ENCODE data around the gene NEMP2.

Gene NEMP2

DNA sequence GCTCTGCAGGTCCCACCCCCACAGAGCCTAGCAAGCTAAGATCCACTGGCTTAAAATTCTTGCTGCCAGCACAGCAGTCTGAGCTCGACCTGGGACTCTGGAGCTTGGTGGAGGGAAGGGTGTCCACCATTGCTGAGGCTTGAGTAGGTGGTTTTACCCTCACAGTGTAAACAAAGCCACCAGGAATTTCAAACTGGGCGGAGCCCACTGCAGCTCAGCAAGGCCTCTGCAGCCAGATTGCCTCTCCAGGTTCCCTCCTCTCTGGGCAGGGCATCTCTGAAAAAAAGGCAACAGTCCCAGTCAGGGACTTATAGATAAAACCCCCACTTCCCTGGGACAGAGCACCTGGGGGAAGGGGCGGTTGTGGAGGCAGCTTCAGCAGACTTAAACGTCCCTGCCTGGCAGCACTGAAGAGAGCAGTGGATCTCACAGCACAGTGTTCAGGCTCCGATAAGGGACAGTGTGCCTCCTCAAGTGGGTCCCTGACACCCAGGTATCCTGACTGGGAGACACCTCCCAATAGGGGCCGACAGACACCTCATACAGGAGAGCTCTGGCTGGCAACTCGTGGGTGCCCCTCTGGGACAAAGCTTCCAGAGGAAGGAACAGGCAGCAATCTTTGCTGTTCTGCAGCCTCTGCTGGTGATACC, 20.0 kb upstream of the NEMP2 start:
- no peak for DNase-seq (ENCODE audit: low spot score)

GRCh38 chr2:190553254-190553653, 18.7 kb upstream of the NEMP2 start:
- DNase-seq (ENCODE audit: low spot score), result no peak

DNA sequence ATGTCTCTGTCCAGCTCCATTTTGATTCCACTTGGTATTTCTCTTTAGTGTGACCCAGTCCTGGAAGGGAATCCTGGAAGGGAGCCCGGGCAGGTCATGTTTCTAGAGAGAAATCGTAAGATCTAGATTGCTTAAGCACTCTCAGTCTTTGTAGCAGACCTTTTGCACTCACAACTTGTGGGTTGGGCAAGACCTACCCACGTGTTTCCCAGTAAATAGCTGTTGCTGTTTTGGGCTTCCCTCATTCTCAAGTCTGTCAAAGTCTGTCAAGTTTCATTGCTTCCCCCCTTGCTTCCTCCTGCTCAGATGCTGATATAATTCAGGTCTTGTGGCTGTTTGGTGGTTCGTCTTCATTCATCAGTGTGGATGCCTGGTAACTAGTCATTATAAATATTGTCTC, 17.4 kb upstream of the NEMP2 start:
- DNase-seq (ENCODE audit: low spot score), result peak; percentile 43

DNA sequence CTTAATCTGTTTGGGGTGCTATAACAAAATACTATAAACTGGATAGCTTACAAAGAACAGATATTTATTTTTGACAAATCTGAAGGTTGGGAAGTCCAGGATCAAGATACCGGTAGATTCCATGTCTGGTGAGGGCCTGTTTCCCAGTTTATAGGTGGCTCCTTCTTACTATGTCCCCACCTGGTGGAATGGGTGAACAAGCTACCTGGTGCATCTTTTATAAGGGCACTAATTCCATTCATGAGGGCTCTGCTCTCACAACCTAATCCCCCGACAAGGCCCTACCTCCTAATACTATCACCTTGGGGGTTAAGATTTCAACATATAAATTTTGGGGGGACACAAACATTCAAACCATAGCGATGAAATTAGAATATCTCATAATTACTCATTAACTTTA, 15.6 kb upstream of the NEMP2 start:
- no peak for DNase-seq (ENCODE audit: low spot score)

DNA sequence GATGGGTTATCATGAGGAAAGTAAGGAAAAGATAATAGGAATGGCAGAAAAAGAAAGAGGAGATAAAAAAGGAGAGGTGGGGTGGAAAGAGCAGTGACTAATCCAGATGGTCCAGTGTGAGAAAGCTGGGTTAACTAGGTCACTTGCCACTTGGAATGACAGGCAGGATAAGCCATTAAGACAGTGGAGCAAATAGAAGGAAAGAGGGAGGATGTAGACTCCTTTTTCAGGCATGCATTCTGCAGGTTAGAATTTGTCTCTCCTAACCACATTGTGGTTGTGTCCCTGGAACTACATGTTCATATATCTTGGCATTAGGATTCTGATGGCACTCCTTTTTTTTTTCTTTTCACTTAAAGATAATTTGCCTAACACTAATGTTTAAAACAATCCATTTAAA, 13.4 kb upstream of the NEMP2 start:
- no peak for DNase-seq (ENCODE audit: low spot score)

- no peak for DNase-seq (ENCODE audit: low spot score)
These were observed 12.2 kb upstream of the NEMP2 start for GRCh38 chr2:190546734-190547133.

- no peak for DNase-seq (ENCODE audit: low spot score)
These were observed 11.2 kb upstream of the NEMP2 start for GRCh38 chr2:190545555-190546385.

GRCh38 chr2:190545093-190545492, 10.6 kb upstream of the NEMP2 start:
- DNase-seq (ENCODE audit: low spot score), result no peak

- DNase-seq (ENCODE audit: low spot score), result no peak
These were observed 5.5 kb upstream of the NEMP2 start for GRCh38 chr2:190540048-190540447.

GRCh38 chr2:190538201-190538600, 3.7 kb upstream of the NEMP2 start:
- no peak for DNase-seq (ENCODE audit: low spot score)

GRCh38 chr2:190537765-190538164, 3.2 kb upstream of the NEMP2 start:
- peak; percentile 43 for DNase-seq (ENCODE audit: low spot score)

DNA sequence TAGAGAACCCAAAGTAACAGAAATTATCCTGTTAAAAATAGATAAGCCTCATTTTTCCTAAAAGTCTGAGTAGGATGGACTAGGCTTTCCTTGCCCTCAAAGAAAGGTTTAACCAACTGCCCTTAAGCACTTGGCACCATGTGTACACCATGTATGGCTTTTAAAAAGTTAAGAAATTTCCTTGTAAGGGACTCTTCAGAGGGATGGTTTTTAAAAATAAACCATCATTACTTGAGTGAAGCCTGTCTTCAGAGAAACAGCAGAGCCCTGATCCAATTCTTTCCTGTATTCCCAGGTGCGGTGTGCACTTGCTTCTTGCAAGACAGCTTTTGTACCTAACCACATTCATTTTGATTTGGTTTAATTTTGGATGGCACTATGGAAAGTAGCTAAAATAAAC, 1.1 kb upstream of the NEMP2 start:
- no peak for DNase-seq (ENCODE audit: low spot score)

DNA sequence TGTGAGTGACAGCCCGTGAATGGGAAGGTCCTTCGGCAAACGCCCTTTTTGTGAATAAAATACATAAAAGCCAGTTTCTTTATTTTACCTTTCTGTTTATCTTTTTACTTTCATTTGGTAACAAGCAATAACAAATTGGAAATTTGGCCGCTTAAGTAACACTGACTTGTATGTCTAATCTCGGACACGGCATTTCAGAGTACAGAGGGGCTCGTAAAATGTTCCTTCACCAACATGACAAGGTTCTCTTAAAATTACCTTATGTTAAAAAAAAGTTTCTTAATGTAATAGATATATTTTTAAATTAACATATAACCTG, 558 bp upstream of the NEMP2 start:
- no peak for DNase-seq (ENCODE audit: low spot score)

- peak; percentile 62 for DNase-seq (ENCODE audit: low spot score)
These were observed 583 bp downstream of the NEMP2 start for GRCh38 chr2:190533968-190534309.

DNA sequence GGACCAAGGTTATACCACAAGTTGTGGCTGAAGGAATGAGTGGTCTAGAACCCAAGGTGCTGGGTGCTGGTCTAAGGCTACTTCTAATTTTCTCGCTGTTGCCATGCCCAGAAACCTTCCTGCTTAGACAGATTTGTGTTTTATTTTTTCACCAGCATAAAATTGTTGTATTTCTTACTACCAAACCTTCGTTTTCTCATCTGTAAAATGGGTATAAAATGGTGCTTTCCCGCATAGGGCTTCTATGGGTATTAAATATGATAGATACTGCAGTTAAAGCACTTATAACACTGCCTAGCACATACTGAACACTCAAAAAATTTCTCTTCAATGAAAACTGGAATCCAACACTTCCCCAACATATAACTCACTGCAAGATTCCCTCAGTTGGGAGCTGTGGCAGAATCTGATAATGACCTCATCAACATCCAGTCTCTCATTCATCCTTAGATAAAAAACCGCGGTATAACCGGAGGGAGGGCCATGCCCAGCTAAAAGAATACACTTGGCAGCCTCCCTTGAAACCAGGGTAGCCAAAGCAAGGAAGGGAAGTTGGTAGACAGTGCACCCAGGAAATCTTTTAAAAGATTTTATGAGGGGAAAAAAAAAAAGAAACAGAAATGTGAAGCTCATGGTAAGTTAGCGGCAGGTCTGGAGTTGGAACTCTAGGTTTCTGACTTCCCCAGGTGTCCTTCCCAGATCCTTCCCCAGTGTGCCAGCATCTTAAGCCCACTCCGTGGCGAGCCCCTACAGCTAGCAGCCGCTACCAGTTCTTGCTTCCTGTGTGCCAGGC, 1.2 kb downstream of the NEMP2 start:
- no peak for DNase-seq (ENCODE audit: low spot score)

- DNase-seq (ENCODE audit: low spot score), result no peak
These were observed 1.9 kb downstream of the NEMP2 start for GRCh38 chr2:190532581-190532980.

DNA sequence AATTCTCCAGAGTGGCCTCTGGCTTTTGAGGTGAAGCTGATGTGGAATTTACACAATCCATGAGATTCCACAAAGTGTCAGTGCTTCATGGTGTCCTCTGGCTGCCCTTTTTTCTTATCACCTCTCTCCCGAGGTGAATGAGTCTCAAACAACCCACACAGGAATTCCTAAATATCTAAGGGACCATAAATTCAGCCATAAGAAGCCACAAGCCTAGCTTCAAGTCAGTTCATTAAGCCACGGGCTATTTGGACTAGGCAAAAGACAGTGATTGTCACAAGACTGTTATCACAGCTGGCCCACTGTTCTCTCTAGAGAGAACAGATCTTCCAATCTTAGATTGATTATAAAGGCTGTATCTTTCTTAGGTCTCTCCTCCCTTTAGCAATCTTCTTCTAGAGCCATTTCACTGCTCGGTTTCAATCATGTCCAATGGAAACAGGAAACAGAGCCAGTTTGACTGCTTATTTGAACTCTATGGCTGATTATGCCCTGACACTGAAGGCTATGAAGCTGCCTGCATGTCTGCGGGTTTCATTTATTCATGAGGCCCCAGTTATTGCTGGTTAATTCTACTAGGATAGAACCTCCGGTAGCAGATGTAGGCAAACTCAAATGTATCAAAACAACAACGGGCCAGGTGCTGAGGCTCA, 4.1 kb downstream of the NEMP2 start:
- peak; percentile 13 for DNase-seq (ENCODE audit: low spot score)

DNA sequence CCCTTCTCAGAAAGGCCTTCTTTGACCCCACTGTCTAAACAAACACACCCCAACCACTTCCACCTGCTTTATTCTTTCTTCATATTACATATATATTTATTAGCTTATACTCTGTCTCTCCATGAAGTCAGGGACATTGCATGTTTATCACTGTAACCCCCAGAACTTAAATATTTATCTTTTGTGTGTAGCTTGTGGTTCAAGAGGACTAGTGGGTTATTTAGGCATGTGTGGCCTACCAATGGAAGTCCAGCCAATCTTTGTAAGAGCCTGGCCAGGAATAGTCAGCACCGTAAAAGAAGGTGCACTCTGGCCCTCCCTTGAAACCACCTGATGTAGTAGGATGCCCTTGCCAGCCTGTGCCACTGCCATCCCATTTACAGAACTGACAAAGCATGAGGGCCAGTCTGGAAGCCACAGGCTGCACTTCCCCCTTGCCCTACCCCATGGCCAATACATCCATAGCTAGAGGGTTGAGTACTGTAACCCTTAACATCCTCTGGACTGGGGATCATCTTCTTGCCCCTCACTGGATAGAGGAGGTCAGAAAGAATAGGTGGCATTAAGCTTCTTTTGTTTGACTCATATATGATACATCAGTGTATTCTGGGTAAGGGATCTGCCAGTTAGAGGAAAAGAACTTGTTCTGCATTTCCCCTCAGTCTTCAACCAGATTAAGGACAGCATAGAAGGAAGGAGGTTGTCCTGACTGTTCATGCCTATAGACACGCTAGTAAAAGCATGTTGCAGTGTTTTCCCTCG, 4.9 kb downstream of the NEMP2 start:
- no peak for DNase-seq (ENCODE audit: low spot score)

GRCh38 chr2:190528521-190529001, 6.0 kb downstream of the NEMP2 start:
- DNase-seq (ENCODE audit: low spot score), result no peak

- no peak for DNase-seq (ENCODE audit: low spot score)
These were observed 6.6 kb downstream of the NEMP2 start for GRCh38 chr2:190527918-190528317.

- no peak for DNase-seq (ENCODE audit: low spot score)
These were observed 7.3 kb downstream of the NEMP2 start for GRCh38 chr2:190527214-190527613.
